Uterus (tissue), 2 donors: ENCODE measurements around the gene ADD2.

ENCODE experiments used
- POLR2A ChIP-seq, 2 donors: fragments of 450-650 bp; IDR thresholded peaks; one replicate each; pipeline ENCODE4 v1.6.1; 2016; ENCODE audit warnings: antibody characterized with exemption in 2 of 2, mild to moderate bottlenecking in 1 of 2, moderate library complexity in 1 of 2
- TF ChIP-seq, protein P1 (sequence below), 4 experiments: fragments of 200-600 bp in 2 of 4; fragments of 450-650 bp in 2 of 4; sonication (generic) in 2 of 4; IDR thresholded peaks; one replicate each; pipeline ENCODE4 v1.5.1; 2016 to 2019; ENCODE audit warnings: antibody characterized with exemption in 4 of 4, mild to moderate bottlenecking in 2 of 4, moderate library complexity in 1 of 4

DNA sequence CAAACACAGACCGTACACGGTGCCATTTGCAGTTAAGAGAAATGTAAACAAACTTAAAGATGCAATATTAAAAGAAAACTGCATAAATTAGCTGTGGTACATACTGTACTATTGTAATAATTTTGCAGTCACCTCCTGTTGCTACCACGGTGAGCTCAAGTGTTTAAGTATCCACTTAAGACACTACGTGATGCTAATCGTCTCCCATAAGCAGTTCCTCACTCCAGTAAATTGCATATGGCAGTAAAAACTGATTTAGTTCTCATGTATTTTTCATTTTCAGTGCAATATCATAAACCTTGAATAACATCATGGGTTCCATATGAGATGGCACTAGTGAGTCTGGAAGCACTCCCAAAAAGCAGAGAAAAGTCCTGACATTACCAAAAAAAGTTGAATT is 38.0 kb upstream of the ADD2 start:
- no peak for TF ChIP-seq POLR2A (IDR thresholded peaks at IDR 0.05)
- TF ChIP-seq, protein P1, sequence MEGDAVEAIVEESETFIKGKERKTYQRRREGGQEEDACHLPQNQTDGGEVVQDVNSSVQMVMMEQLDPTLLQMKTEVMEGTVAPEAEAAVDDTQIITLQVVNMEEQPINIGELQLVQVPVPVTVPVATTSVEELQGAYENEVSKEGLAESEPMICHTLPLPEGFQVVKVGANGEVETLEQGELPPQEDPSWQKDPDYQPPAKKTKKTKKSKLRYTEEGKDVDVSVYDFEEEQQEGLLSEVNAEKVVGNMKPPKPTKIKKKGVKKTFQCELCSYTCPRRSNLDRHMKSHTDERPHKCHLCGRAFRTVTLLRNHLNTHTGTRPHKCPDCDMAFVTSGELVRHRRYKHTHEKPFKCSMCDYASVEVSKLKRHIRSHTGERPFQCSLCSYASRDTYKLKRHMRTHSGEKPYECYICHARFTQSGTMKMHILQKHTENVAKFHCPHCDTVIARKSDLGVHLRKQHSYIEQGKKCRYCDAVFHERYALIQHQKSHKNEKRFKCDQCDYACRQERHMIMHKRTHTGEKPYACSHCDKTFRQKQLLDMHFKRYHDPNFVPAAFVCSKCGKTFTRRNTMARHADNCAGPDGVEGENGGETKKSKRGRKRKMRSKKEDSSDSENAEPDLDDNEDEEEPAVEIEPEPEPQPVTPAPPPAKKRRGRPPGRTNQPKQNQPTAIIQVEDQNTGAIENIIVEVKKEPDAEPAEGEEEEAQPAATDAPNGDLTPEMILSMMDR (IDR thresholded peaks at IDR 0.05) = no peak
